Activated CD4-positive, alpha-beta memory T cell treated with anti-CD3 and anti-CD28 coated beads, Interleukin-2, amount 10 ng/mL, durations not matched to agents 7 days and 5 days (primary cell): ENCODE data around the gene SGCD. TPM values are rescaled to one million over a fixed set of nuclear protein-coding genes. Genes with fewer than 3 reads are reported as not detected.

ENCODE experiments used
- CTCF ChIA-PET: fragments of 350-600 bp; sonication (Branson Sonifier 250); formaldehyde crosslinking; loops from one replicate; lab custom pipeline; 2021; ENCODE audit warnings: antibody characterized with exemption, inconsistent platforms; lab: Charles Lee
- POLR2A ChIA-PET: fragments of 350-600 bp; sonication (Branson Sonifier 250); formaldehyde crosslinking; loops from one replicate; lab custom pipeline; 2021; ENCODE audit warnings: antibody characterized with exemption; lab: Charles Lee
- DNase-seq: peaks from one replicate; pipeline ENCODE4 v3.0.0-alpha.2; 2020
- H3K27ac Mint-ChIP-seq: one replicate; pipeline ENCODE4 v1.8.0; 2021; ENCODE audit warnings: mild to moderate bottlenecking, mixed read lengths
- H3K27me3 Mint-ChIP-seq: one replicate; pipeline ENCODE4 v1.8.0; 2021; ENCODE audit warnings: mixed read lengths
- H3K36me3 Mint-ChIP-seq: one replicate; pipeline ENCODE4 v1.8.0; 2021; ENCODE audit warnings: low read depth, mixed read lengths
- H3K4me1 Mint-ChIP-seq: one replicate; pipeline ENCODE4 v1.8.0; 2021; ENCODE audit warnings: mixed read lengths
- H3K4me3 Mint-ChIP-seq: one replicate; pipeline ENCODE4 v1.8.0; 2021; ENCODE audit warnings: mild to moderate bottlenecking, mixed read lengths
- H3K9me3 Mint-ChIP-seq: one replicate; pipeline ENCODE4 v1.8.0; 2021; ENCODE audit warnings: mixed read lengths
- total RNA-seq, 2 experiments: library from RNA; stranded (reverse); gene quantifications; one replicate each; pipeline ENCODE4 v1.2.3, GENCODE V29; 2021

SGCD gene
- total RNA-seq, 2 experiments from 2014 or later = not detected

GRCh38 chr5:156331845-156332244, 4.9 kb downstream of the SGCD start:
- POLR2A ChIA-PET = no interaction called here
- no peaks in the 10 kb centered on the region for H3K4me1 Mint-ChIP-seq
- peaks cover 3% of the 10 kb centered on the region for H3K27me3 Mint-ChIP-seq
- CTCF ChIA-PET = no interaction called here
- no peaks in the 10 kb centered on the region for H3K36me3 Mint-ChIP-seq
- no peak overlapping the region for H3K4me3 Mint-ChIP-seq
- no peak for DNase-seq
- H3K27ac Mint-ChIP-seq = no peak overlapping the region
- no peaks in the 10 kb centered on the region for H3K9me3 Mint-ChIP-seq

GRCh38 chr5:156332245-156332644, 5.3 kb downstream of the SGCD start:
- Mint-ChIP-seq H3K27ac (no peak overlapping the region), H3K9me3 (no peaks in the 10 kb centered on the region), H3K4me3 (no peak overlapping the region), H3K4me1 (no peaks in the 10 kb centered on the region), H3K27me3 (peaks cover 1% of the 10 kb centered on the region), H3K36me3 (no peaks in the 10 kb centered on the region)
- no peak for DNase-seq
- ChIA-PET CTCF (no interaction called here), POLR2A (no interaction called here)

GRCh38 chr5:156339139-156339841, 12.3 kb downstream of the SGCD start:
- CTCF ChIA-PET = no interaction called here
- no peaks in the 10 kb centered on the region for H3K4me1 Mint-ChIP-seq
- POLR2A ChIA-PET = no interaction called here
- H3K4me3 Mint-ChIP-seq = no peak overlapping the region
- no peaks in the 10 kb centered on the region for H3K36me3 Mint-ChIP-seq
- H3K27ac Mint-ChIP-seq = no peak overlapping the region
- H3K9me3 Mint-ChIP-seq = no peaks in the 10 kb centered on the region
- DNase-seq = no peak
- no peaks in the 10 kb centered on the region for H3K27me3 Mint-ChIP-seq

- ChIA-PET CTCF (no interaction called here), POLR2A (no interaction called here)
- Mint-ChIP-seq H3K27ac (no peak overlapping the region), H3K4me1 (no peaks in the 10 kb centered on the region), H3K9me3 (no peaks in the 10 kb centered on the region), H3K4me3 (no peak overlapping the region), H3K36me3 (no peaks in the 10 kb centered on the region), H3K27me3 (no peaks in the 10 kb centered on the region)
- DNase-seq = no peak
Observed at GRCh38 chr5:156340893-156341292, 13.9 kb downstream of the SGCD start.

GRCh38 chr5:156350256-156350655, 23.3 kb downstream of the SGCD start:
- POLR2A ChIA-PET = no interaction called here
- Mint-ChIP-seq H3K36me3 (no peaks in the 10 kb centered on the region), H3K4me1 (no peaks in the 10 kb centered on the region), H3K4me3 (no peak overlapping the region), H3K27me3 (peaks cover 1% of the 10 kb centered on the region), H3K27ac (no peak overlapping the region), H3K9me3 (no peaks in the 10 kb centered on the region)
- no peak for DNase-seq
- CTCF ChIA-PET = no interaction called here

- CTCF ChIA-PET = no interaction called here
- Mint-ChIP-seq H3K27me3 (peaks cover 1% of the 10 kb centered on the region), H3K4me3 (no peak overlapping the region), H3K9me3 (no peaks in the 10 kb centered on the region), H3K4me1 (no peaks in the 10 kb centered on the region), H3K36me3 (no peaks in the 10 kb centered on the region), H3K27ac (no peak overlapping the region)
- DNase-seq = no peak
- POLR2A ChIA-PET = no interaction called here
Observed at GRCh38 chr5:156351423-156351822, 24.5 kb downstream of the SGCD start.

- DNase-seq = no peak
- Mint-ChIP-seq H3K9me3 (no peaks in the 10 kb centered on the region), H3K36me3 (no peaks in the 10 kb centered on the region), H3K27ac (no peak overlapping the region), H3K27me3 (no peaks in the 10 kb centered on the region), H3K4me1 (no peaks in the 10 kb centered on the region), H3K4me3 (no peak overlapping the region)
- ChIA-PET CTCF (no interaction called here), POLR2A (no interaction called here)
Observed at GRCh38 chr5:156354571-156354970, 27.6 kb downstream of the SGCD start.

GRCh38 chr5:156356238-156356637, 29.3 kb downstream of the SGCD start:
- Mint-ChIP-seq H3K9me3 (no peaks in the 10 kb centered on the region), H3K36me3 (no peaks in the 10 kb centered on the region), H3K4me1 (no peaks in the 10 kb centered on the region), H3K27ac (no peak overlapping the region), H3K4me3 (no peak overlapping the region), H3K27me3 (no peaks in the 10 kb centered on the region)
- no peak for DNase-seq
- ChIA-PET POLR2A (no interaction called here), CTCF (no interaction called here)

GRCh38 chr5:156359476-156359875, 32.5 kb downstream of the SGCD start:
- DNase-seq = no peak
- no peak overlapping the region for H3K4me3 Mint-ChIP-seq
- H3K4me1 Mint-ChIP-seq = no peaks in the 10 kb centered on the region
- no peaks in the 10 kb centered on the region for H3K9me3 Mint-ChIP-seq
- no peaks in the 10 kb centered on the region for H3K36me3 Mint-ChIP-seq
- POLR2A ChIA-PET = no interaction called here
- no peaks in the 10 kb centered on the region for H3K27me3 Mint-ChIP-seq
- no peak overlapping the region for H3K27ac Mint-ChIP-seq
- CTCF ChIA-PET = no interaction called here

GRCh38 chr5:156361436-156362109, 34.6 kb downstream of the SGCD start:
- Mint-ChIP-seq H3K4me3 (no peak overlapping the region), H3K27ac (no peak overlapping the region), H3K36me3 (no peaks in the 10 kb centered on the region), H3K9me3 (no peaks in the 10 kb centered on the region), H3K4me1 (no peaks in the 10 kb centered on the region), H3K27me3 (peaks cover 2% of the 10 kb centered on the region)
- POLR2A ChIA-PET = no interaction called here
- CTCF ChIA-PET = no interaction called here
- DNase-seq = no peak

- H3K36me3 Mint-ChIP-seq = no peaks in the 10 kb centered on the region
- H3K4me1 Mint-ChIP-seq = no peaks in the 10 kb centered on the region
- H3K27ac Mint-ChIP-seq = no peak overlapping the region
- no peaks in the 10 kb centered on the region for H3K9me3 Mint-ChIP-seq
- DNase-seq = no peak
- CTCF ChIA-PET = no interaction called here
- POLR2A ChIA-PET = no interaction called here
- H3K4me3 Mint-ChIP-seq = no peak overlapping the region
- peaks cover 2% of the 10 kb centered on the region for H3K27me3 Mint-ChIP-seq
Observed at GRCh38 chr5:156363861-156364260, 36.9 kb downstream of the SGCD start.

- CTCF ChIA-PET = interaction anchor here (0.6 kb wide), 1 partner anchor 78 kb away, joined by 4 read pairs; no protein-coding TSS in a partner anchor
- no peaks in the 10 kb centered on the region for H3K4me1 Mint-ChIP-seq
- DNase-seq = no peak
- H3K9me3 Mint-ChIP-seq = no peaks in the 10 kb centered on the region
- peaks cover 2% of the 10 kb centered on the region for H3K27me3 Mint-ChIP-seq
- no peak overlapping the region for H3K4me3 Mint-ChIP-seq
- no peaks in the 10 kb centered on the region for H3K36me3 Mint-ChIP-seq
- H3K27ac Mint-ChIP-seq = no peak overlapping the region
- POLR2A ChIA-PET = no interaction called here
Observed at GRCh38 chr5:156366521-156366920, 39.6 kb downstream of the SGCD start.

GRCh38 chr5:156367597-156367996, 40.6 kb downstream of the SGCD start:
- POLR2A ChIA-PET = no interaction called here
- CTCF ChIA-PET = no interaction called here
- no peak overlapping the region for H3K27ac Mint-ChIP-seq
- H3K4me3 Mint-ChIP-seq = no peak overlapping the region
- peaks cover 2% of the 10 kb centered on the region for H3K27me3 Mint-ChIP-seq
- H3K9me3 Mint-ChIP-seq = no peaks in the 10 kb centered on the region
- no peaks in the 10 kb centered on the region for H3K4me1 Mint-ChIP-seq
- DNase-seq = no peak
- no peaks in the 10 kb centered on the region for H3K36me3 Mint-ChIP-seq
